HG03196 (cell line): ENCODE results near the gene SLC25A21.

ENCODE experiments used
- ATAC-seq: cut with Tn5 transposase; IDR thresholded peaks from one replicate; pipeline ENCODE4 v1.9.1; 2021; ENCODE audit not compliant: unreplicated experiment

SLC25A21 gene

DNA sequence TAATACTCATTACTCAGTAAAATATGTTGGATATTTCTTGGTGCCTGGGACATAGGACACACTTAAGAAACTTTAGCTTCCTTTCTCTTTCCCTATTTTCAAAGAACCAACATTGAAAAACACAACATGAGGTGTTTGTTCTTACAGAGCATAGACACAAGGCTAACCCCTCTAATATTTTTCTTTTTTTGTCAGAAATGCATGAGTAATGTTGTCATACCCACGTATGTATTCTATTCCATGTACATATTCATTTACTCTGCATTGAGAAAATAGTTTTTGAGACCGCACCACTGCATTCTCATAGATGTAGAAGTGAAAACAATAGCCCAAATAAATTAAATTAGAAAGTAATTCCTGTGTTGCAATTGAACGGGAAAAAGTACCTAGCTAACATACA lies 497.7 kb downstream of the SLC25A21 start:
- no peak for ATAC-seq

- no peak for ATAC-seq
Observed at GRCh38 chr14:36672095-36672494, 500.3 kb downstream of the SLC25A21 start.

DNA sequence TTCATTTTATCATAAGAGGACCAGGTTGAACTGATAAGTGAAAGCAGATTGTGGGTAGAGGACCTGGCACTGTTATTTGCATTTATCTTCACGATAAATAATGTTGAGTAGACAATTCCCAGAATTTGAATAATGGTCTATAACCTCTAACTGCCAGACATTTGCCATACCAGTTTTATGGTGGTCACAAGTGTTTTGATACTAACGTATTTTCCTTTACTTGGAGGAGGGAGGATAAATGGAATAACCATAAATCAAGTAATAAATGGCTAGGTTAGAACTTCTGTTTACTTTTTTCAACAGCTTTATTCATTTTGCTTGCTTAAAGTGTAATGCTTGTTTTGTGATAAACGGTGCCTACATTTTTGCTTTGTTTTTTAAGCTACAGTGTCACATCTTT lies 501.3 kb downstream of the SLC25A21 start:
- no peak for ATAC-seq

- ATAC-seq, result no peak
Observed at GRCh38 chr14:36667679-36668078, 504.7 kb downstream of the SLC25A21 start.

- no peak for ATAC-seq
Observed at GRCh38 chr14:36666416-36667206, 505.8 kb downstream of the SLC25A21 start.

DNA sequence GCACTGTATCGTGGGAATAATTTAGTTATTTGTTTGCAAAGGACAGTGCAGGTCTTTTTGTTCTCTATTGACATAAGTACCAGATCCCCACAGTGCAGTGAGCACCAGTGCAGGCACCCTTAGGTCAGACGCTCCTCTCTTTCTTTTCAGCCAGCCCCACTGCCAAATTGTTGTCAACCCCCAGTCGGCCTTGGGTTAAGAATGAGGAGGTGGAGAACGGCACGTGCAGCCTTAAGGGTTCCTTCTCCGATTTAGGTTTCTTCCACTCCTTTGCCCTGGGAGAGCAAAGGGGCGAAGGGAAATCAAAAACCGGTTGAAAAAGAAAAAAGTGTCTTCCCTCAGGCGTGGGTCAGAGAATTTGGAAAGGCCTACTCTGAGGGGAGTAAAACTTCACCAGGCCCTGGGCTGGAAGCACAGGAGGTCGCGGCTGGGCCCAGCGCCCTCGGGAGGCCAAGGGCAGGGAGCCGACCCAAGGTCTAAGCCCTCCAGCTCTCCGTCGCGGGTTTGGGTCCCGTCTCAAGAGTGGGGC lies 506.5 kb downstream of the SLC25A21 start:
- ATAC-seq, result no peak

GRCh38 chr14:36664322-36665193 lies 507.8 kb downstream of the SLC25A21 start:
- ATAC-seq, result no peak

GRCh38 chr14:36663404-36664321 lies 508.7 kb downstream of the SLC25A21 start:
- no peak for ATAC-seq

DNA sequence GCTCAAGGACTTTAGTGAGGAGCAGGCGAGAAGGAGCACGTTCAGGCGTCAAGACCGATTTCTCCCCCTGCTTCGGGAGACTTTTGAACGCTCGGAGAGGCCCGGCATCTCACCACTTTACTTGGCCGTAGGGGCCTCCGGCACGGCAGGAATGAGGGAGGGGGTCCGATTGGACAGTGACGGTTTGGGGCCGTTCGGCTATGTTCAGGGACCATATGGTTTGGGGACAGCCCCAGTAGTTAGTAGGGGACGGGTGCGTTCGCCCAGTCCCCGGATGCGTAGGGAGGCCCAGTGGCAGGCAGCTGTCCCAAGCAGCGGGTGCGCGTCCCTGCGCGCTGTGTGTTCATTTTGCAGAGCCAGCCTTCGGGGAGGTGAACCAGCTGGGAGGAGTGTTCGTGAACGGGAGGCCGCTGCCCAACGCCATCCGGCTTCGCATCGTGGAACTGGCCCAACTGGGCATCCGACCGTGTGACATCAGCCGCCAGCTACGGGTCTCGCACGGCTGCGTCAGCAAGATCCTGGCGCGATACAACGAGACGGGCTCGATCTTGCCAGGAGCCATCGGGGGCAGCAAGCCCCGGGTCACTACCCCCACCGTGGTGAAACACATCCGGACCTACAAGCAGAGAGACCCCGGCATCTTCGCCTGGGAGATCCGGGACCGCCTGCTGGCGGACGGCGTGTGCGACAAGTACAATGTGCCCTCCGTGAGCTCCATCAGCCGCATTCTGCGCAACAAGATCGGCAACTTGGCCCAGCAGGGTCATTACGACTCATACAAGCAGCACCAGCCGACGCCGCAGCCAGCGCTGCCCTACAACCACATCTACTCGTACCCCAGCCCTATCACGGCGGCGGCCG lies 509.6 kb downstream of the SLC25A21 start:
- ATAC-seq, result no peak

- ATAC-seq, result no peak
Observed at GRCh38 chr14:36662258-36662542, 510.2 kb downstream of the SLC25A21 start.

- ATAC-seq, result peak; percentile 81
Observed at GRCh38 chr14:36661506-36662257, 510.7 kb downstream of the SLC25A21 start, which contains the start of gene PAX9. TSS of gene PAX9 (plus strand) at chr14:36661860. CDS start at chr14:36662090, 230 bp downstream.

DNA sequence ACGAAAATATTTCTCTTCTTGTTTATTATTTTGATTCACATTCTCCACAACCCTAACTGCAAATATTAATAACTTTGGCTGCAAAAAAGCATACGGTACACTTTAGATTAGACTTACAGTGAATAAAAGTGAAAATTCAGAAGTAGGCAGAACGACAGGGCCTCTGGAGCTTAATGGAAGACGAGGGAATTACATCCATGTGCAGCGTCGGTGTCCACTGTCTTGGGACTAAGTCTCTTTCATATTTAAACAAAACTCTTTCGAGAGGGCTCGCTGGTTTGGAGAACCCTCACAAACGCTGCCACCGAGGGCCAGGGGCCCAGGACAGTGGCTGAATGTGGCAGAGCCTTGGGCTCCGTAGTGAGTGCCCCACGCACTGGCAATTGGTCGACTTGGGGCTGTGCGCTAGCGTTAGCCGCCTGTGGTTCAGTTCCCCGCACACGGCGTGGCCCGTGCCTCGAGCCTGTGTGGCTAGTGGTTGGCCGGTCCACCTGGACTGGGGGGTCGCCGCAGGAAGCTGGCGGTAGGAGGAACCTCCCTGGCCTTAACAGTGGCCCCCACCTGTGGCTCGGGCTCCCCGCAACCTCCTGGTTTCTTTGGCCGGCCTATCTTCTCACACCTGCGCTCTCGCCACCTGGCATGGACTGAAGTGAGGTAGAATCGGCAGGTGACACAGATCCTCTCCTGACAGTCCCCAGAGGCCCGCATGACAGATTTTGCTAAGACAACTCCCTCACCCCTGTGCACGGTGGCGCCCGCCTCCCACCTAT lies 511.5 kb downstream of the SLC25A21 start:
- no peak for ATAC-seq

DNA sequence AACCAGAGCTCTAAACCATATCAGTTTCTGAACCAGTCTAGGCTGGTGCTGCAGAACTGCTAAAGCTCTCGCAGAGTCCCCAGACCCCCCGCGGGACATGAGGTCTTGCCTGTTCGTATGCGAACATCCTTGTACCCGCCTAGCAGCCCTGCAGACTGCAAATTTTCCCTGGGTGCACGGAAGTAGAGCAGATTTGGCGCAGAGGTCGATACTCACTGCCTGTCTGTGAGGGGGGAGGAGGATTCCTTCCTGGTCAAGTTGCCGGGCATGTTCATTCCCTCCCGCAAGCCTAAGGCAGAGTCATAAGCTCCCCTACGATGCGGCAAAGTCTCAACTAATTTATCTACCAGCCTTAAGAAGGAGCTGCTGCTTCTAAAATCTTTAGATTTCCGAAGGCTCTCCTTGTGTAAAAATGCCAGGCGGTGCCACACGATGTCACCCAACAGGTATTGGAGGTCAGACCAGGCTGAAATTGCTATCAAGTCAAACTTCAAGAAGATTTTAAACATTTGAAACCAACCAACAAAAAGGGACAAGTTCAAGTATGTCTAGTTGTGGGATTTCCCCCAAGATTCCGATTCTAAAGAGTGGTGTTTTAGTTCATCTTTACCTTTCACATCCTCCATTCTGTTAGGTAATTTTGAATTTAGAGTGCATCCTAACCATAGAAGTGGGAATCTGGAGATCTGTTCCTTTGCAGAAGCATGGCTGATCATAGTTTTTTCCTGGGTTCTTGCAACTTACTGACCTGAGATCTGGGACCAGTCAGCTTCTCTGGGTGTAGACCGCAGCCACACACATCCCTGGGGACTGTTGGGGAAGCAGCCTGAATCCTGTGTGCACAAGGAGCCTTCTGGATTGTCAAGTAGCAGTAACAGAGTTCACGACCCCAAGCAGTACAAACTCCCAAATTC lies 512.3 kb downstream of the SLC25A21 start:
- no peak for ATAC-seq

GRCh38 chr14:36659010-36659821 lies 513.2 kb downstream of the SLC25A21 start:
- ATAC-seq, result no peak

DNA sequence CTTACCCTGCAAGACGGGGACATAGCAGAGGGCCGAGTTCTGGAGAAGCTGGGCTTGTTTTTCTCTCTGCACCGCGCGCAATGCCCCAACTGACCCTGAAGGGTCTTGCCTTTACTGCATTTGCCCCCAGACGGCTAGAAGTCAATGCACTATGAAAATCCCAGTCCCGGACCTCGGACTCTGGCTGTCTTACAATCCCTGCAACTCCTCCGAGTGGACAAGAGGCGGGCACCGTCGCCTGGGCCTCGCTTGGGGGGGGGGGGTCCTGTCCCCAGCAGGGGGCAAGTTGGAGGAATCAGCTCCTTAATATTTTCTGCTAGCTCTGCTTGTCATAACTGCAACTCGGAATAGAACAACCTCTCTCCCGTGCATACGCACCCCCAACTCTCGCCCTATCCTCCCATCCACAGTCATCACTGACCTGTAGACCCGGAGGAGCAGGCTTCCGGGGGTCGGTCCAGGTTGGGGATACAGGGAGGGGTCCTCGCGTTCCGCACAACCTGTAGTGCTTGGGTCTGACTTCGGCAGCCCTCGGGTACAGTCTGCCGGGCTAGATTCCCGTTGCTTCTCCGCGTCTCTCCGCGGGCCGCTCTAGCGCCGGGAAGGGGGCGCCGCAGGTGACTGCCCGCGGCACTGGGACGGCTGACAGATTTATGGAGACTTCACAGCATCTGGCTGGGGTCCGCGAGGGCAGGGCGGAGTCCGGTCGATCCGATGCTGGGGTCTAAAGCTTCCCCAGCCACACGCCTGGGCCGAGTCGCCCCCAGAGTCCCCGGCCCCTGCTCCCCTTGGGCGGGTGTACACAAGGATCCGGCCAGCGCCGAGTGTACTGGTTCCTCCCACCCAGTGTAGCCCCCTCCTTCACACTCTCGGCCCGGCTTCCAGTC lies 514.0 kb downstream of the SLC25A21 start:
- ATAC-seq, result no peak
